Vagina (tissue), 2 donors: ENCODE data around the gene TTBK1.

Experiments used
- CTCF ChIP-seq, 3 experiments: fragments of 450-650 bp in 2 of 3; fragments of 200-600 bp in 1 of 3; sonication (generic) in 1 of 3; IDR thresholded peaks; one replicate each; pipeline ENCODE4 v1.5.1; 2017 to 2019; ENCODE audit warnings: antibody characterized with exemption in 3 of 3, mild to moderate bottlenecking in 2 of 3, moderate library complexity in 2 of 3
- POLR2A ChIP-seq, 2 donors: fragments of 450-650 bp; IDR thresholded peaks; one replicate each; pipeline ENCODE4 v1.6.1; 2017; ENCODE audit warnings: antibody characterized with exemption in 2 of 2, mild to moderate bottlenecking in 2 of 2, moderate library complexity in 2 of 2

- TF ChIP-seq CTCF (IDR thresholded peaks at IDR 0.05) = no peak
- no peak for TF ChIP-seq POLR2A (IDR thresholded peaks at IDR 0.05)
Measured at GRCh38 chr6:43268782-43269272, 25.5 kb downstream of the TTBK1 start.
